OCI-LY7 (cell line): Measurements from ENCODE around the gene MAGOHB. TPM values are rescaled to one million over a fixed set of nuclear protein-coding genes. Genes with fewer than 3 reads are reported as not detected.

Source experiments
- BruUV-seq: library from RNA; stranded (reverse); fragments of 400-500 nt; replicated peaks from 2 replicates; lab custom pipeline; 2021; lab: Mats Ljungman, UMichigan
- CTCF ChIA-PET: fragments of 300-600 bp; sonication (Branson Sonifier 250); formaldehyde crosslinking; loops from one replicate; lab custom pipeline; 2022; ENCODE audit warnings: antibody characterized with exemption; ENCODE audit not compliant: unreplicated experiment; lab: Charles Lee
- POLR2A ChIA-PET: fragments of 300-600 bp; sonication (Branson Sonifier 250); formaldehyde crosslinking; loops from one replicate; lab custom pipeline; 2022; ENCODE audit warnings: antibody characterized with exemption; lab: Charles Lee
- DNase-seq: peaks from one replicate; pipeline ENCODE4 v3.0.0-alpha.2; 2015; ENCODE audit warnings: low spot score
- H2AFZ ChIP-seq: fragments of 200-600 bp; sonication (generic), shearing (Covaris generic); 2 replicates; pipeline ENCODE4 v1.6.1; 2014; ENCODE audit warnings: mild to moderate bottlenecking, antibody characterized with exemption, low read length, moderate library complexity
- H3K27ac ChIP-seq: fragments of 200-600 bp; sonication (generic); 2 replicates; pipeline ENCODE4 v1.5.1; 2014; ENCODE audit warnings: mixed run types, low read depth, mild to moderate bottlenecking, moderate library complexity, low read length, inconsistent platforms; ENCODE audit not compliant: poor library complexity, severe bottlenecking
- H3K36me3 ChIP-seq: fragments of 200-600 bp; sonication (generic); 2 replicates; pipeline ENCODE4 v1.6.1; 2014; ENCODE audit warnings: mild to moderate bottlenecking, antibody characterized with exemption, low read length, moderate library complexity, mixed read lengths; ENCODE audit not compliant: insufficient read depth
- H3K4me1 ChIP-seq: fragments of 200-600 bp; sonication (generic); 2 replicates; pipeline ENCODE4 v1.5.1; 2014; ENCODE audit warnings: mild to moderate bottlenecking, low read length; ENCODE audit not compliant: insufficient read depth, poor library complexity, severe bottlenecking
- H3K4me2 ChIP-seq: fragments of 200-600 bp; sonication (generic); 2 replicates; pipeline ENCODE4 v1.6.1; 2014; ENCODE audit warnings: mild to moderate bottlenecking, low read length
- H3K4me3 ChIP-seq: fragments of 200-600 bp; sonication (generic); 2 replicates; pipeline ENCODE4 v1.5.1; 2014; ENCODE audit warnings: mild to moderate bottlenecking, low read depth, low read length; ENCODE audit not compliant: poor library complexity, severe bottlenecking
- H3K79me2 ChIP-seq: fragments of 200-600 bp; sonication (generic); 2 replicates; pipeline ENCODE4 v1.6.1; 2016; ENCODE audit warnings: low read depth, mild to moderate bottlenecking, low read length, moderate library complexity, mixed read lengths; ENCODE audit not compliant: insufficient read depth
- H3K9me2 ChIP-seq: fragments of 200-600 bp; sonication (generic); 2 replicates; pipeline ENCODE4 v1.6.1; 2016; ENCODE audit warnings: mild to moderate bottlenecking, low read length, mixed read lengths; ENCODE audit not compliant: insufficient read depth
- H3K9me3 ChIP-seq: fragments of 200-600 bp; sonication (generic); 2 replicates; pipeline ENCODE4 v1.6.1; 2014; ENCODE audit warnings: mild to moderate bottlenecking, mixed run types, low read length, mixed read lengths
- H4K20me1 ChIP-seq: fragments of 200-600 bp; sonication (generic); 2 replicates; pipeline ENCODE4 v1.6.1; 2014; ENCODE audit warnings: mild to moderate bottlenecking, antibody characterized with exemption, low read length, moderate library complexity, mixed read lengths; ENCODE audit not compliant: insufficient read depth
- EZH2phosphoT487 ChIP-seq: fragments of 200-600 bp; sonication (generic); IDR thresholded peaks from 2 replicates; pipeline ENCODE4 v1.6.1; 2018; ENCODE audit warnings: low read depth, borderline replicate concordance, mild to moderate bottlenecking, mixed run types, antibody characterized with exemption, low read length, moderate library complexity, mixed read lengths
- intact Hi-C: fragments of 100-400 bp; cut with micrococcal nuclease; formaldehyde crosslinking; loops from one replicate; pipeline ENCODE4 v1.10.0; 2022; ENCODE audit not compliant: unreplicated experiment
- total RNA-seq, 2 experiments: library from RNA; depleted of rRNA in 1 of 2; stranded (reverse); fragments of >200 nt in 1 of 2; shearing (Covaris generic) in 1 of 2; gene quantifications; 2 replicates each; pipeline ENCODE4 v1.2.3, GENCODE V29; 2014 to 2022
- TF ChIP-seq, protein P1 (sequence below): fragments of 200-600 bp; sonication (generic); conservative IDR thresholded peaks from 2 replicates; pipeline ENCODE4 v1.5.1; 2014; ENCODE audit warnings: mild to moderate bottlenecking, antibody characterized with exemption, low read length, moderate library complexity, mixed read lengths

The MAGOHB gene
- total RNA-seq, 2 experiments from 2014 or later, result 44.4 to 66.5 TPM

DNA sequence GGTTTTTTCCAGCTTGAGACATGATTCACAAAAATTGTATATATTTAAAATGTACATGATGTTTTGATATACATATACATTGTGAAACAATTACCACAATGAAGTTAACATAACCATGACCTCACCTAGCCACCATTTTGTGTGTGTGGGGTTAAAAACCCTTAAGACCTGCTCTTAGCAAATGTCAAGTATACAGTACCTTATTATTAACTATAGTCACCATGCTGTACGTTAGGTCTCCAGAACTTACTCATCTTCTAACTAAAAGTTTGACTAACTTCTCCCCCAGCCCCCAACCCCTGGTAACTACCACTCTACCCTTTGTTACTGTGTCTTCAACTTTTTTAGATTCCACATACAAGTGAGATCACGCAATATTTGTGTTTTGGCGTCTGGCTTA is 55.1 kb downstream of the MAGOHB start:
- intact Hi-C loops, result loop anchor here (2.0 to 10.0 kb wide), 2 partner anchors 194 to 814 kb away; no protein-coding TSS in a partner anchor
- Histone ChIP-seq H3K79me2 (no peaks in the 10 kb centered on the region), H3K36me3 (peaks cover 45% of the 10 kb centered on the region), H3K9me2 (no peaks in the 10 kb centered on the region), H3K4me3 (peak overlapping the region; percentile 63), H3K27ac (peak overlapping the region; percentile 98), H3K9me3 (peaks cover 50% of the 10 kb centered on the region; the same call in 1 of the 2 replicates), H3K4me1 (peaks cover 77% of the 10 kb centered on the region), H4K20me1 (no peaks in the 10 kb centered on the region), H2AFZ (peak overlapping the region; percentile 84; the same call in 1 of the 2 replicates), H3K4me2 (peak overlapping the region; percentile 87)
- no TSS peak for BruUV-seq
- POLR2A ChIA-PET, result interaction anchor here (0.6 to 2.9 kb wide), 9 partner anchors 11 to 305 kb away, joined by 3 to 15 read pairs (median 4); no protein-coding TSS in a partner anchor
- DNase-seq, result peak; percentile 44
- TF ChIP-seq, protein P1, sequence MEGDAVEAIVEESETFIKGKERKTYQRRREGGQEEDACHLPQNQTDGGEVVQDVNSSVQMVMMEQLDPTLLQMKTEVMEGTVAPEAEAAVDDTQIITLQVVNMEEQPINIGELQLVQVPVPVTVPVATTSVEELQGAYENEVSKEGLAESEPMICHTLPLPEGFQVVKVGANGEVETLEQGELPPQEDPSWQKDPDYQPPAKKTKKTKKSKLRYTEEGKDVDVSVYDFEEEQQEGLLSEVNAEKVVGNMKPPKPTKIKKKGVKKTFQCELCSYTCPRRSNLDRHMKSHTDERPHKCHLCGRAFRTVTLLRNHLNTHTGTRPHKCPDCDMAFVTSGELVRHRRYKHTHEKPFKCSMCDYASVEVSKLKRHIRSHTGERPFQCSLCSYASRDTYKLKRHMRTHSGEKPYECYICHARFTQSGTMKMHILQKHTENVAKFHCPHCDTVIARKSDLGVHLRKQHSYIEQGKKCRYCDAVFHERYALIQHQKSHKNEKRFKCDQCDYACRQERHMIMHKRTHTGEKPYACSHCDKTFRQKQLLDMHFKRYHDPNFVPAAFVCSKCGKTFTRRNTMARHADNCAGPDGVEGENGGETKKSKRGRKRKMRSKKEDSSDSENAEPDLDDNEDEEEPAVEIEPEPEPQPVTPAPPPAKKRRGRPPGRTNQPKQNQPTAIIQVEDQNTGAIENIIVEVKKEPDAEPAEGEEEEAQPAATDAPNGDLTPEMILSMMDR, result no peak
- TF ChIP-seq EZH2phosphoT487, result no peak
- CTCF ChIA-PET, result interaction anchor here (1.7 kb wide), 1 partner anchor 146 kb away, joined by 3 read pairs; no protein-coding TSS in a partner anchor

DNA sequence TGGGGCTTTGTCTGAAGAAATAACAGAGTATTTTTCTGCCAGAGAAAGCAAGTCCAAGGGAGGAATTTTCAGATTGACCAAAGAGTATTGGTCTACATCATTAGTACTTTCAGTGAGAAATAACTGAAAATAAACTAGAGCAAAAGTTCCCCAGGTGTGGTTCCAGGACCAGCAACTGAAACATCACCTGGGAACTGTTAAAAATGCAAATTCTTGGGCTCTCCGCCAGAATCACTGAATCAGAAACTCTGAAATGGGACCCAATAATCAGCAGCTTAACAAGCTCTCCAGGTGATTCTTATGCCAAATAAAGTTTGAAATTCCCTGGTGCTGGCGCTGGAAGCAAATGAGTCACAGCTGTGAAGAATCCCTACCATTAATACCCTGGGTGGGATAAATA is 55.6 kb downstream of the MAGOHB start:
- intact Hi-C loops, result loop anchor here (1.0 to 10.0 kb wide), 3 partner anchors 162 to 813 kb away; no protein-coding TSS in a partner anchor
- ChIA-PET CTCF (interaction anchor here (1.7 kb wide), 1 partner anchor 145 kb away, joined by 3 read pairs; no protein-coding TSS in a partner anchor), POLR2A (interaction anchor here (0.5 to 2.9 kb wide), 12 partner anchors 10 to 305 kb away, joined by 3 to 15 read pairs (median 4); no protein-coding TSS in a partner anchor)
- TF ChIP-seq, protein P1, result no peak
- no peak for TF ChIP-seq EZH2phosphoT487
- Histone ChIP-seq H3K9me2 (no peaks in the 10 kb centered on the region), H3K4me3 (peak overlapping the region; percentile 63), H4K20me1 (no peaks in the 10 kb centered on the region), H3K36me3 (peaks cover 46% of the 10 kb centered on the region), H3K4me1 (peaks cover 77% of the 10 kb centered on the region), H2AFZ (peak overlapping the region; percentile 84; the same call in 1 of the 2 replicates), H3K9me3 (peaks cover 51% of the 10 kb centered on the region; the same call in 1 of the 2 replicates), H3K27ac (peak overlapping the region; percentile 98), H3K79me2 (no peaks in the 10 kb centered on the region), H3K4me2 (peak overlapping the region; percentile 87)
- BruUV-seq, result no TSS peak
- DNase-seq, result peak; percentile 80

DNA sequence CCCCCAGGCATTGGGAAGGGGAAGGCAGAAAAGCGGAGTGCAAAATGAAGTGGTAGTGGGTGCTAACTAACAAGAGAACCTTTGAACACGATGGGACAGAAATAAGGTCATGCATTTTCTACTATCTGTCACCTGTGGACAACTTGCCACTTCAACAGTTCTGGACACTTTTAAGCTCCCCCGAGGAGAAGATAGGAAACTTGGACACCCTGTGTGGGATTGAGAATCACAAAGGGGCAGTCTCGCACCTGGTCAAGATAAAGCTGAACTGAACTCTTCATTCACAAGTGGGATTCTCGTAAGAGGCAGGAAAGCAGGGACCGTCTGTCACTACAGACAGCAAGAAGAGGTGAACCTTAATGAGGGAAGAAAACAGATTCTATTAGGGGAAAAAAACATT is 56.1 kb downstream of the MAGOHB start:
- H3K4me1 ChIP-seq, result peaks cover 77% of the 10 kb centered on the region
- H3K36me3 ChIP-seq, result peaks cover 48% of the 10 kb centered on the region
- POLR2A ChIA-PET, result interaction anchor here (0.5 to 2.9 kb wide), 11 partner anchors 10 to 191 kb away, joined by 3 to 15 read pairs (median 4); no protein-coding TSS in a partner anchor
- peak overlapping the region; percentile 63 for H3K4me3 ChIP-seq
- BruUV-seq, result TSS peak; percentile 88
- CTCF ChIA-PET, result interaction anchor here (1.7 kb wide), 1 partner anchor 145 kb away, joined by 3 read pairs; no protein-coding TSS in a partner anchor
- DNase-seq, result peak; percentile 56
- peaks cover 53% of the 10 kb centered on the region; the same call in 1 of the 2 replicates for H3K9me3 ChIP-seq
- H3K4me2 ChIP-seq, result peak overlapping the region; percentile 87
- peak overlapping the region; percentile 98 for H3K27ac ChIP-seq
- no peaks in the 10 kb centered on the region for H3K9me2 ChIP-seq
- intact Hi-C loops, result loop anchor here (1.0 to 10.0 kb wide), 2 partner anchors 162 to 813 kb away; no protein-coding TSS in a partner anchor
- no peak for TF ChIP-seq EZH2phosphoT487
- TF ChIP-seq, protein P1, result no peak
- H2AFZ ChIP-seq, result peak overlapping the region; percentile 84
- no peaks in the 10 kb centered on the region for H3K79me2 ChIP-seq
- H4K20me1 ChIP-seq, result no peaks in the 10 kb centered on the region
